Stimulated activated naive CD8-positive, alpha-beta T cell treated with anti-CD3 and anti-CD28 coated beads, Interleukin-15, Interleukin-2, amounts not matched to agents 100 ng/mL and 50 ng/mL, for 24 hours (primary cell): ENCODE results near the gene STXBP1.
"Not testable (repeated sequence)": the region's sequence is repeated elsewhere in the genome, so short reads cannot be mapped to it uniquely, and the experiment has no call there.

ENCODE experiments used
- H3K27ac Mint-ChIP-seq: one replicate; pipeline ENCODE4 v1.8.0; 2021; ENCODE audit warnings: mild to moderate bottlenecking, mixed read lengths
- H3K27me3 Mint-ChIP-seq: one replicate; pipeline ENCODE4 v1.8.0; 2021; ENCODE audit warnings: mixed read lengths
- H3K36me3 Mint-ChIP-seq: one replicate; pipeline ENCODE4 v1.8.0; 2021; ENCODE audit warnings: low read depth, mixed read lengths
- H3K4me1 Mint-ChIP-seq: one replicate; pipeline ENCODE4 v1.8.0; 2021; ENCODE audit warnings: low read depth, mixed read lengths
- H3K4me3 Mint-ChIP-seq: one replicate; pipeline ENCODE4 v1.8.0; 2021; ENCODE audit warnings: mild to moderate bottlenecking, mixed read lengths
- H3K9me3 Mint-ChIP-seq: one replicate; pipeline ENCODE4 v1.8.0; 2021; ENCODE audit warnings: mixed read lengths

The STXBP1 gene

GRCh38 chr9:127572961-127573721 lies 38.9 kb upstream of the STXBP1 start:
- Mint-ChIP-seq H3K4me3 (no peak overlapping the region), H3K4me1 (peaks cover 44% of the 10 kb centered on the region)

GRCh38 chr9:127574072-127574993 lies 37.7 kb upstream of the STXBP1 start:
- H3K27me3 Mint-ChIP-seq: no peaks in the 10 kb centered on the region
- H3K27ac Mint-ChIP-seq: peak overlapping the region; percentile 74
- H3K4me1 Mint-ChIP-seq: peaks cover 55% of the 10 kb centered on the region
- H3K36me3 Mint-ChIP-seq: no peaks in the 10 kb centered on the region
- no peaks in the 10 kb centered on the region for H3K9me3 Mint-ChIP-seq
- peak overlapping the region; percentile 32 for H3K4me3 Mint-ChIP-seq

More at GRCh38 chr9:127572961-127573721, 38.9 kb upstream of the STXBP1 start:
- Mint-ChIP-seq H3K27me3 (no peaks in the 10 kb centered on the region), H3K36me3 (no peaks in the 10 kb centered on the region), H3K27ac (peak overlapping the region; percentile 16), H3K9me3 (no peaks in the 10 kb centered on the region)

- H3K36me3 Mint-ChIP-seq: no peaks in the 10 kb centered on the region
- peak overlapping the region; percentile 39 for H3K27ac Mint-ChIP-seq
- H3K27me3 Mint-ChIP-seq: no peaks in the 10 kb centered on the region
- no peak overlapping the region for H3K4me3 Mint-ChIP-seq
- peaks cover 57% of the 10 kb centered on the region for H3K4me1 Mint-ChIP-seq
- H3K9me3 Mint-ChIP-seq: no peaks in the 10 kb centered on the region
Observed at GRCh38 chr9:127575875-127576778, 36.0 kb upstream of the STXBP1 start.

GRCh38 chr9:127577194-127577593 lies 34.9 kb upstream of the STXBP1 start:
- H3K27me3 Mint-ChIP-seq, H3K36me3 Mint-ChIP-seq, H3K4me3 Mint-ChIP-seq, H3K9me3 Mint-ChIP-seq, H3K27ac Mint-ChIP-seq: not testable (repeated sequence)
- peaks cover 57% of the 10 kb centered on the region for H3K4me1 Mint-ChIP-seq

- peak overlapping the region; percentile 80 for H3K27ac Mint-ChIP-seq
- H3K27me3 Mint-ChIP-seq: no peaks in the 10 kb centered on the region
- H3K9me3 Mint-ChIP-seq: no peaks in the 10 kb centered on the region
- no peaks in the 10 kb centered on the region for H3K36me3 Mint-ChIP-seq
- peaks cover 53% of the 10 kb centered on the region for H3K4me1 Mint-ChIP-seq
- peak overlapping the region; percentile 74 for H3K4me3 Mint-ChIP-seq
Observed at GRCh38 chr9:127578627-127578951, 33.5 kb upstream of the STXBP1 start.

- H3K4me3 Mint-ChIP-seq: peak overlapping the region; percentile 74
- peaks cover 51% of the 10 kb centered on the region for H3K4me1 Mint-ChIP-seq
- H3K27ac Mint-ChIP-seq: peak overlapping the region; percentile 80
- H3K9me3 Mint-ChIP-seq: no peaks in the 10 kb centered on the region
- no peaks in the 10 kb centered on the region for H3K36me3 Mint-ChIP-seq
- H3K27me3 Mint-ChIP-seq: no peaks in the 10 kb centered on the region
Observed at GRCh38 chr9:127578952-127579853, 32.9 kb upstream of the STXBP1 start.

GRCh38 chr9:127580366-127580765 lies 31.7 kb upstream of the STXBP1 start:
- Mint-ChIP-seq H3K4me3 (no peak overlapping the region), H3K27ac (no peak overlapping the region), H3K4me1 (peaks cover 40% of the 10 kb centered on the region), H3K36me3 (no peaks in the 10 kb centered on the region), H3K27me3 (no peaks in the 10 kb centered on the region), H3K9me3 (no peaks in the 10 kb centered on the region)

GRCh38 chr9:127580879-127581475 lies 31.1 kb upstream of the STXBP1 start:
- Mint-ChIP-seq H3K27me3 (no peaks in the 10 kb centered on the region), H3K4me1 (peaks cover 37% of the 10 kb centered on the region), H3K9me3 (no peaks in the 10 kb centered on the region), H3K36me3 (no peaks in the 10 kb centered on the region), H3K27ac (no peak overlapping the region), H3K4me3 (no peak overlapping the region)

- not testable (repeated sequence) for H3K36me3 Mint-ChIP-seq, H3K4me3 Mint-ChIP-seq, H3K27ac Mint-ChIP-seq, H3K9me3 Mint-ChIP-seq, H3K27me3 Mint-ChIP-seq
- H3K4me1 Mint-ChIP-seq: peaks cover 22% of the 10 kb centered on the region
Observed at GRCh38 chr9:127584474-127584805, 27.6 kb upstream of the STXBP1 start.

GRCh38 chr9:127585161-127585819 lies 26.8 kb upstream of the STXBP1 start:
- Mint-ChIP-seq H3K27me3 (peaks cover 12% of the 10 kb centered on the region), H3K4me3 (no peak overlapping the region), H3K4me1 (peaks cover 14% of the 10 kb centered on the region), H3K27ac (no peak overlapping the region), H3K9me3 (no peaks in the 10 kb centered on the region), H3K36me3 (no peaks in the 10 kb centered on the region)

- peaks cover 12% of the 10 kb centered on the region for H3K27me3 Mint-ChIP-seq
- no peaks in the 10 kb centered on the region for H3K9me3 Mint-ChIP-seq
- no peak overlapping the region for H3K4me3 Mint-ChIP-seq
- H3K4me1 Mint-ChIP-seq: peaks cover 6% of the 10 kb centered on the region
- H3K27ac Mint-ChIP-seq: no peak overlapping the region
- no peaks in the 10 kb centered on the region for H3K36me3 Mint-ChIP-seq
Observed at GRCh38 chr9:127586096-127586495, 26.0 kb upstream of the STXBP1 start.

- Mint-ChIP-seq H3K27me3 (peaks cover 12% of the 10 kb centered on the region), H3K4me1 (peaks cover 6% of the 10 kb centered on the region), H3K27ac (no peak overlapping the region), H3K4me3 (no peak overlapping the region), H3K9me3 (no peaks in the 10 kb centered on the region), H3K36me3 (no peaks in the 10 kb centered on the region)
Observed at GRCh38 chr9:127586537-127586936, 25.5 kb upstream of the STXBP1 start.

- H3K36me3 Mint-ChIP-seq: no peaks in the 10 kb centered on the region
- peaks cover 12% of the 10 kb centered on the region for H3K27me3 Mint-ChIP-seq
- no peaks in the 10 kb centered on the region for H3K9me3 Mint-ChIP-seq
- no peak overlapping the region for H3K27ac Mint-ChIP-seq
- peaks cover 6% of the 10 kb centered on the region for H3K4me1 Mint-ChIP-seq
- H3K4me3 Mint-ChIP-seq: no peak overlapping the region
Observed at GRCh38 chr9:127587966-127588365, 24.1 kb upstream of the STXBP1 start.
